ENCODE data around the gene HRH2.
"Not testable (repeated sequence)": the region's sequence is repeated elsewhere in the genome, so short reads cannot be mapped to it uniquely, and the experiment has no call there.

Gene HRH2

GRCh38 chr5:175649967-175650366 lies 7.9 kb upstream of the HRH2 start:
- no peak for DNase-seq

DNA sequence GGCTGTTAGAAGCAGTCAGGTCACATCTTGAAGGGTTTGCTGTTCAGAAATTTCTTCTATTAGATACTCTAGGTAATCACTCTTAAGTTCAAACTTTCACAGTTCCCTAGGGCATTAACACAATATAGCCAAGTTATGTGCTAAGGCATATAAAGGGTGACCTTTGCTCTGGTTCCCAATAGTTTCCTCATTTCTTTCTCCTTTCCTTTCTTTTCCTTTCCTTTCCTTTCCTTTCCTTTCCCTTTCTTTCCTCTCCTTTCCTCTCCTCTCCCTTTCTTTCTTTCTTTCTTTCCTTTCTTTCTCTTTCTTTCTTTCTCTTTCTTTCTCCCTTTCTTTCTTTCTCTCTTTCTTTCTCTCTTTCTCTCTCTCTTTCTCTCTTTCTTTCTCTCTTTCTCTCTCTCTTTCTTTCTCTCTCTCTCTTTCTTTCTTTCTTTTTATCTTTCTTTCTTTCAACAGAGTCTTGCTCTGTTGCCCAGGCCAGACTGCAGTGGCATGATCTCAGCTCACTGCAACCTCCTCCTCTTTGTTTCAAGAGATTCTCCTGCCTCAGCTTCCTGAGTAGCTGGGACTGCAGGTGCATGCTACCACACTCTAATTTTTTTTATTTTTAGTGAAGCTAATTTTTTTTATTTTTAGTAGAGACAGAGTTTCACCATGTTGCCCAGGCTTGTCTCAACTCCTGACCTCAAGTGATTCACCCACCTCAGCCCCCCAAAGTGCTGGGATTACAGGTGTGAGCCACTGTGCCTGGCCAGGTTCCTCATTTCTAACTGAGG lies 7.3 kb upstream of the HRH2 start:
- not testable (repeated sequence) for DNase-seq

DNA sequence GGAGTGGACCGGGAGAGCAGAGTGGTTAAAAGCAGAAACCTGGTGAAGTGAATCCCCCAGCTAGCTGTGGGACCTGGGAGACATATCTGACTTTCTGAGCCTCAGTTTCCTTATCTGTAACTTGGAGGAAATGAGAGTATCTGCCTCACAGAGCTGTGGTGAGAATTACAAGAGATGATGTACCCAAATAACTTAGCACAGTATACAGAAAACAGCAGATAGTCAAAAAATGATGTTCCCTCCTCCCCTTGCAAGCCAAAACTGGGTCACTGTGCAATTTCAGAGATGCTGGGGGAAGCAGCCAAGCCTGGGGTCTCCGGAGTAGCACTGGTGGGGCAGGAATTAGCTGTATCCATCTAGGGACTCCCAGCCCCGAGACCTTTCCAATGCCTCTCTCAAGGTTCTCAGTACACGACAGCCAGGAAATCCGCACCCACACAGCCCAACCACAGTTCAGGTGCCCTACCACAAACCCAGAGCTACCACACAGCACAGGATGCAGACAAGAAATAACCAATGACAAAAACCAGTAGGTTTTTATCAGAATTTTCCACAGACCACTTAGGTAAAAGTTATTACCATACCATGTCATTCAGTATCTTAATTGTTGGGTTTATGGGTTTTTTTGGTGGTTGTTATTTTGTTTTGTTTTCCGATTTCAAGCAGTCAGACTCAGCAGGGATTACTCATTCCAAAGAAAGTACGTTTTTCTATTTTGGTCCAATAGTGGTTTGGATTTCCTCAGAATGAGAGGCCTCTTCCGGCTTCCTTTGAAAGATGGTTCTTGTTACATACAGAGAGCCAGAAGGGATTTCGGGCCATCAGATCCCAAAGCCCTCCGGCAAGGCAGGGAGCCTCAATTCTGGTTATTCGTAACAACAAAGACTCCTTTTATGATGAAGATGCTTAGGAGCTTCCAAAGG lies 4.9 kb upstream of the HRH2 start:
- no peak for DNase-seq

- no peak for DNase-seq
Observed at GRCh38 chr5:175653763-175654162, 4.1 kb upstream of the HRH2 start.

- no peak for DNase-seq
Observed at GRCh38 chr5:175654339-175654738, 3.5 kb upstream of the HRH2 start.

GRCh38 chr5:175654807-175655206 lies 3.1 kb upstream of the HRH2 start:
- DNase-seq = no peak

DNA sequence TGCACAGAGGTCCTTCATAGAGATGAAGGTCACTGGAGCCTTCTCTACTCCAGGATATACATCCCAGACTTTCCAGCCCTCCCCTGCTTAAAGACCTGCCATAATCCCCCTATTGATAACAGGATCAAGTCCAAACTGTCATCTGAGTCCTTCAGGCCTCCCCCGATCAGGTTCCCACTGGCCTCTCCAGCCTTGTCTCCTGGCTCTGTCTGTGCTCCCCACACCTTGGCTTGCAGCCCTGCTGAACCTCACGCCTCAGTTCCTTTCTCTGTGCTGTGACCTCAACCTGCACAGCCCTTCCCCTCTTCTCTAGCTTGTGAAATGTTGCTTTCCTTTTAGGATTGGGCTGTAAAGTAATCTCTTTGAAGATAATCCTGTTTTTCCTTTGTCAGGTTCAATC lies 2.5 kb upstream of the HRH2 start:
- no peak for DNase-seq

DNA sequence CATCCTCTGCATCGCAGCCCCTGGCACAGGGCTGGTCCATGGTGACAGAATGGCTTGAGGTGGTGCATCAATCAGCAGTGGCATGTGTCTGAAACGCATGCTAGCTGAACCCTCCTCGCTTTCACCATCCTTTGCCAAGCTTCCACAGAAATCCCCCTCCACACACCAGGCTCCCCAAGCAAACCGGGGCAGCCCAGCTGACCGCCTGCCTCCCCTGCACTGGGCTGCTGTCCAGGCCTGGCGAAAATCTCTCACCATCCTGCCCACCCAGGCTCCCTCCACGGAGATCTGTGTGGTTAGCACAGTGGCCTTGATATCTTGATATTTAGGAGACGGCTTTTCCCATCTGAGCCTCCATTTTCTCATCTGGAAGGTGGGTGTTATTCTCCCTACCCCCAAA lies 905 bp upstream of the HRH2 start:
- DNase-seq = no peak

DNA sequence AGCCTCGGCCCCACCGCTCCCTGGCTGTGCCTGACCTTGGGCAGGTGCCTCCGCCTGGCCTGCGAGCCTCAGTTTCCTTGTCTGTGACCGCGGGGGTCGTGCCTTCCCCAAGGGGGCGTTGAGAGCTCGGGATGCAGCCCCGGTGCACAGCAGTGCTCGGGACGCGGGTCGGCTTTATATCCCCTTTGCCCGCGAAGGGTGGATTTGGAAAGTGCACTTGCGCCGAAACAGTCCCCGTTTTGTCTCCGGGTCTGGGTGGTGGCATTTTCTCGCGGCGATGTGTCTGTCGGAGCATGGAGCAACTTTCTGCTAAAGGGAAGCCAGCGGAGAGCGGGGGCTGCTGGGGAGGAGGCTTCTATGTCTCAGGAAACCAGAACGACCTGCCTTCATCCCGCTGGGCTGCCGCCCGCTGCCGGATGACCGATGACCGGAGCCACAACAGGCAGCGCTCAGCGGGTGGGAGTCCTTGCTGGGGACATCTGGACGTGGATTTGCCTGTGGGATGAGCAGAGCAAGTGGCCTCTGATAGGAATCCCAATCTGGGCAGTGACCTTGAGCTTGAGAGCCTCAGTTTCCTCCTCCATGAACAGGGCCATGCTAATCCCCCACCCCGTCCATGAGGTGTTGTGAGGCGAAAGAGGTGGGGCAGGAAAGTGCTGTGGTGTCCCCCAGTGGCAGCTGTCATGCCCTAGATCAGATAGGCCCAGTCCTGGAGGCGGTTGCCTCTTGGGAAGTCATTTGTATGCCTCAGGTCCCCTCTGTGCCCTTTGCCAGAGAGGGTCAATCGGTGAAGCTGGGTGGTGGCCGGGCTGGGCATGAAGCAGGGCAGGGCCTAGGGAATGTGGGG lies 651 bp downstream of the HRH2 start:
- DNase-seq = no peak

DNA sequence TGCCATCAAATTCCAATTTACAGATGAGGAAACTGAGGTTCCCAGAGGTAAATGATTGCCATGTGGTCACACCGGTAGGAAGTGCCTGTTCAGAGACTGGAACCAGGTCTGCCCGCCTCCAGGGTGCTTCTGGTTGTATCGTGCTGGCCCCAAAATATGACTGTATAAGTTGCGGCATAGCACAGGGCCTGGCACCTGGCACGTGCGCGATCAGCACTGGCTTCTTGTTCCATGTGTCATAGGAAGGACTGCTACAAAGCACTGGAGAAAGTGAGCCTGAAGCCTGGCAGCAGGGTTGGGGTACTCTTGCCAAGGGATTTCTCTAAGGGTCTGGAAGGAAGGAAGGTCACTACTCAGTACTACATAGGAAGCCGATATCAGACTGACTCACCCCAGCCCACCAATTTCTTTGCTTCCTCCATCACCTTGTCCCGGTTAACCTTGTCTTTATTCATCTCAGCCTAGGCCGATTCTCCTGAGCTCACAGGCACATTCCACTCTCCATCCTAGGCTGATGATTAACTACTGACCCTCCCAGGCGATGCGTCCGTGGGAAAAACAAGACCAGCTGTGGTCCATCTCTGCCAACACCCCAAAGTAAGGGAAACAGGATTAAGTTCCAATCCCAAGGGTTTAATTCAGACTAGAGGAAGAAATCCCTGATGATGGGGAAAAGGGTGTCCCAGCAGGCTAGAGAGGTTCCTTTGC lies 1.8 kb downstream of the HRH2 start:
- no peak for DNase-seq

DNA sequence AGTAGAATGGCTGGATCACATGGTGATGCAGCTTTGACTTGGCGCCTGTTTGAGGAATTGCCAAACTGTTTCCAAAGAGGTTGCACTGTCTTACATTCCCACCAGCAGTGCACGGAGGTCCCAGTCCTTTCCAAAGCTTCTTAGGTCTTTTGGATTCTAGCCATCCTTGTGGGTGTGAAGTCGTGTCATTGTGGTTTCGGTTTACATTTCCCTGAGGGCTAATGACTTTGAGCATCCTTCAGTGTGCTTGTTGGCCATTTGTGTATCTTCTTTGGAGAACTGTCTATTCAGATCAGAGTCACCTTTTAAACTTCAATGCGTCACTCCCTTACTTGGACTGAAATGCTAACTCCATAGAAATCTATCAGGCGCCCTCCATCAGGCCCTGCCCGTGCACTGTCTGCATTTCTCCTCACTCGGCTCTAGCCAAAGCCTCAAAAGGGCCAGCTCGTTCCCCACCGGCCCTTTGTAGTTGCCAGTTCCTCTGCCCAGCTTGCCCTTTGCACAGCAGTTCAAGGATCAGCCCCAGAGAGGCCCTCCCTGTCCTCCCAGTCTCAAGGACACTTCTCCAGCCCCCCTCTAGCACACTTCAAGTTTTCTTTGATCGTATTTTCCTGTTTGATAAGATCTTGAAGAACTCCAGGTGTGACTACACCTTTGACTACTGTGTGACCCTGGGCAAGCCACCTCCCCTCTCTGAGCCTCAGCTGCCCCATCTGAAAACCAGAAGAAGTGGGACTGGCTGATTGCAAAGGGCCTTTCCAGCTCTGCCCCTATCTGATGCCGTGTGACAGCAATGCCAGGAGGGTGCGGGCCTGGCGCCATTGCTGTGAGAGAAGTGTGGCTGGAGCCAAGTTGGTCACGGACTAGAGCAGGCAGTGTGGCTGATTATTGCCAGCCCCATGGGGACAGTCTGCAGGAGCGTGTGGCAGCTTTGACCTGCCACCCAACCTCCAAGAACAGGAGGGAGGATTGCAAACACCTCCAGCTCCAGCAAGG lies 5.6 kb downstream of the HRH2 start:
- no peak for DNase-seq

DNA sequence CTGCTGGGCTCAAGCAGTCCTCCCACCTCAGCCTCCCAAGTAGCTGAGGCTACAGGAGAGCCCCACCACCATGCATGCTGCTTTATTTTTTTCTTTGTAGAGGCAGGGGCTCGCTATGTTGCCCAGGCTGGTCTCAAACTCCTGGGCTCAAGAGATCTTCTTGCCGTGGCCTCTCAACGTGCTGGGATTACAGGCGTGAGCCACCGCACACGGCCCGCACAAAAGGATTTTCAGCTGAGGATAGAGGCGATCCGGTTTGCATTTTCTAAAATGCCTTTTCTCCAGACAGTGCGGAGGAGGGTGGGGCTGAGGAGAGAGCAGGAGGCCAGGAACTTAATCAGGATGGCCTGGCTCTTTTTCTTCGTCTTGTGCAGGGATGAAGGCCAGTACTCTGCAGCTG lies 6.9 kb downstream of the HRH2 start:
- no peak for DNase-seq

DNA sequence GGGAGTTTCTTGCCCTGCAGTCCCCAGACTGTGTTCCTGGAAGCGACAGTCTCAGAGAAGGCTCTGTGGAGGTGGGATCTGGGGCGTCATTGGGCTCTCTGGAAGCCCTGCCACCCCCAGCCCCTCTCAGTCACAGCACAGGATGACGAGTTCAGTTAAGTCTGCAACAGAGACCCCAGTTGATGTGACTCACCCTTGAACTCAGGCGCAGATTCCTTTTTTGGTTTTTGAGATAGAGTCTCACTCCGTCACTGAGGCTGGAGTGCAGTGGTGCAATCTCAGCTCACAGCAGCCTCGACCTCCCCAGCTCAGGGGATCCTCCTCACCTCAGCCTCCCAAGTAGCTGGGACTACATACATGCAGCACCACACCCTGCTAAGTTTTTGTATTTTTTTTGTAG lies 8.3 kb downstream of the HRH2 start:
- no peak for DNase-seq

DNA sequence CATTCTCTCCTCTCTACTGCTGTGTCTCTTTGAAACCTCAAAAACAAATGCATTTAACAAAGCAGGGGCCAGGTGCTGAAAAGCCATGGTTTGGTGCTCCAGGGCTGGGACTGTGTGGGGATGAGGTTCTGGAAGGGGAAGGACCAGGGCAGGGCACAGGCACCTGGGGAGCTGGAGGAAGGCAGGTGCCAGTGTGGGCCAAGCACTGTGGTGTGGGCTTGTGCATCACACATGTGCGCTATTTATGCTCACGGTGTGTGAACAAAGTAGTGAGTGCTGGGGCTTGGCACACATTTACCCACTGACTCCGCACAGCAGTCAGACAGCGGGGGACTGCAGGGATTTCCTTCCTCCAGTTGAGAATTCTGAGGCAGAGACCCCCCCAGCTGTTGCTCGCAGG lies 10.1 kb downstream of the HRH2 start:
- DNase-seq = no peak

DNA sequence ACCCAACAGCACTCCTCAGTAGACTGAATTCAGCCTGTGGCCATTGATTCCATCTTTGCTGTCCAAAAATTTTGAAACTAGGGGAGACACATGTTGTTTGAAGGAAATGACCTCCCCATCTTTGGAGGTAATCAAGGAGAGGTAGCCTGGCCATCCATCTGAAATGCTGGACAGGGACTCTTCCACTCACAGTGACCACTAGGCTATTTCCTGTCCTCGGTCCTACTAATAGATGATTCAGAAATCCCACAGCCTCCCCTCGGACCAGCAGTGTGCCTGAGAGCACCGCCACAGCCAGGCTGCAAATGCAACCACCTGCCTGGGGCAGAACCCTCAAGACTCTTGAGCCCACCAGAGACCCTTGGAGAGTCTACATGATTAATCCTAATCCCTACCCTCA lies 12.5 kb downstream of the HRH2 start:
- no peak for DNase-seq

GRCh38 chr5:175671013-175671412 lies 13.1 kb downstream of the HRH2 start:
- DNase-seq = no peak

GRCh38 chr5:175672976-175673648 lies 15.2 kb downstream of the HRH2 start:
- DNase-seq = no peak

DNA sequence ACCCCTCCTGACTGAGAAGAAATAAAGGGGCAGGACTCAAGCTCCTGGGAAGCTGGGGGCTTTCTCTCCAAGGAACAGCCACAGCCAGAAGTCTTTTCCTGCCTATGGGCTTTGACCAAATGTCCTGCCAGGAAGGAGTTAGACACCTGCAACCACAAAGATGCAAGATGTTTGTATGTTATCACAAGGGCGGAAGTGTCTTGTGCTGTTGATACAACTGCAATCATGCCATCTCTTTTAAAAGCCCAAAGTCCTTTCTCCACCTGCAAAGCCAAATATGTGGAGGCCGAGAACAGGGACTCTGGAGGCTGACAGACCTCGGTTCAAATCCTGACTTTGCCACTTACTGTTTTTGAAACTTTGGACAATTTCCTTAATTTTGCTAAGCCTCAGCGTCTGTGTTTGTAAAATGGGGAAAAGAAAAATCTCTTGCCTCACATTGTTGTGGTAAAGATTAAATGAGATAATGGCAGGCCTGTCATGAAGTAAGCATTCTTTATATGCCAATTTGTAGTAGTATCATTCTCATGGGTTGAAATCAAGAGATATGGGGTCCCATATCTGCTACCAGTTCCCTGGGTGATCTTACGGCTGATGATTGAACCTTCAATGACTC lies 17.0 kb downstream of the HRH2 start:
- no peak for DNase-seq

GRCh38 chr5:175675873-175676272 lies 18.0 kb downstream of the HRH2 start:
- DNase-seq = no peak

- no peak for DNase-seq
Observed at GRCh38 chr5:175677571-175677970, 19.7 kb downstream of the HRH2 start.

Data from NCI-H1436 (cell line).